Fibroblast of lung (primary cell): Measurements from ENCODE around the gene SHROOM4.

ENCODE experiments used
- EZH2 ChIP-seq: IDR thresholded peaks from 2 replicates; pipeline ENCODE4 v1.5.1; 2012; ENCODE audit warnings: low read length, control low read depth, mild to moderate bottlenecking; ENCODE audit errors: missing control alignments
- TF ChIP-seq, protein P1 (sequence below), 2 donors: IDR thresholded peaks in 1 of 2; conservative IDR thresholded peaks in 1 of 2; 1 replicate in 1 of 2; 2 replicates in 1 of 2; pipeline ENCODE4 v1.5.1; 2011 to 2012; ENCODE audit warnings: low read length in 2 of 2, control low read depth in 1 of 2, inconsistent platforms in 1 of 2, low read depth in 1 of 2, mild to moderate bottlenecking in 1 of 2

DNA sequence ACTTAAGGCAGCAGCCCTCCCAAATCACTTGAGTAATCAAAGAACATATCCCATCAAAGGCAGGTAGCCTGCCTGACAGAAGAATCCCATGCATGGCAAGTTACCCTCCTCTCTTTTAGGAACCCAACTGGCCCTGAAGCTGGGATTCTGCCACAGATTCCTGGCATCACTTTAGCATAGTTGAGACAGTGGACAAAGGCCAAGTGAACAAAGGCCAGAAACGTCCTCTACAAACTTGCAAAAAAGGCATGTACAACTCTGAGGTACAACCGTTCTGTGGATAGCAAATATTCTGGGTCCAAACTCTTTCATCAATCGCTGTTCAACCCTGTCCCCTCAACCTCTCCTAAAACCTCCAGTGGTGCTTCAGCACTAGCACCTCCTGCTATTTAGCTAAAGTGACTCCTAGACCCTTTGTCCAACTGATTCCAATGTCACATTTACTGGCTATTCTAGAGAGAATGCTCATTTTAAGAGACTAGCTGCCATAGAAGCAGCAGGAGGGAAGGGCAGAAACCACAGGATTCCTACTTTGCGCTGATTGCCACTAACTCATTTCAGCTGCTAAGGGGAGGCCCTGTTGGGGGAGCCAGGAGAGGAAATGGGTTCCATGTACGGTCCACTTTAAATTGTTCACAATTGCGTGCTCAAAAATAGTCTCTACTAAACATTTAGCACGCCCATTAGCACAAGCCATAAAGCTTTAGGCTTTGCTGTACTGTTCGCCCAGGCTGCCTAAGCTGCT lies 105.9 kb downstream of the SHROOM4 start:
- TF ChIP-seq, protein P1, sequence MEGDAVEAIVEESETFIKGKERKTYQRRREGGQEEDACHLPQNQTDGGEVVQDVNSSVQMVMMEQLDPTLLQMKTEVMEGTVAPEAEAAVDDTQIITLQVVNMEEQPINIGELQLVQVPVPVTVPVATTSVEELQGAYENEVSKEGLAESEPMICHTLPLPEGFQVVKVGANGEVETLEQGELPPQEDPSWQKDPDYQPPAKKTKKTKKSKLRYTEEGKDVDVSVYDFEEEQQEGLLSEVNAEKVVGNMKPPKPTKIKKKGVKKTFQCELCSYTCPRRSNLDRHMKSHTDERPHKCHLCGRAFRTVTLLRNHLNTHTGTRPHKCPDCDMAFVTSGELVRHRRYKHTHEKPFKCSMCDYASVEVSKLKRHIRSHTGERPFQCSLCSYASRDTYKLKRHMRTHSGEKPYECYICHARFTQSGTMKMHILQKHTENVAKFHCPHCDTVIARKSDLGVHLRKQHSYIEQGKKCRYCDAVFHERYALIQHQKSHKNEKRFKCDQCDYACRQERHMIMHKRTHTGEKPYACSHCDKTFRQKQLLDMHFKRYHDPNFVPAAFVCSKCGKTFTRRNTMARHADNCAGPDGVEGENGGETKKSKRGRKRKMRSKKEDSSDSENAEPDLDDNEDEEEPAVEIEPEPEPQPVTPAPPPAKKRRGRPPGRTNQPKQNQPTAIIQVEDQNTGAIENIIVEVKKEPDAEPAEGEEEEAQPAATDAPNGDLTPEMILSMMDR (conservative IDR thresholded peaks at IDR 0.05 in 1 of 2, IDR thresholded peaks at IDR 0.05 in 1 of 2; ENCODE audit: low read depth in 1 of 2, low read length in 2 of 2) = no peak
- TF ChIP-seq EZH2 = no peak
